ENCODE results near the gene CBR3.
"Not testable (repeated sequence)": the region's sequence is repeated elsewhere in the genome, so short reads cannot be mapped to it uniquely, and the experiment has no call there.

Gene CBR3

GRCh38 chr21:36117286-36117741 lies 17.6 kb upstream of the CBR3 start:
- no peak for DNase-seq

- peak in 3 of 56 donors; percentile 13 to 21 (median 14) for DNase-seq
Measured at GRCh38 chr21:36120304-36120888, 14.5 kb upstream of the CBR3 start.

GRCh38 chr21:36122977-36123376 lies 11.9 kb upstream of the CBR3 start:
- DNase-seq: no peak

- DNase-seq: no peak
Measured at GRCh38 chr21:36124395-36124794, 10.5 kb upstream of the CBR3 start.

GRCh38 chr21:36125512-36126207 lies 9.2 kb upstream of the CBR3 start:
- DNase-seq: peak in 22 of 56 donors; percentile 8 to 76 (median 20)

GRCh38 chr21:36126208-36126565 lies 8.7 kb upstream of the CBR3 start:
- DNase-seq: no peak

- no peak for DNase-seq
Measured at GRCh38 chr21:36126621-36127110, 8.2 kb upstream of the CBR3 start.

GRCh38 chr21:36127250-36127904 lies 7.5 kb upstream of the CBR3 start:
- DNase-seq: no peak

- DNase-seq: no peak
Measured at GRCh38 chr21:36127977-36128376, 6.9 kb upstream of the CBR3 start.

- peak in 19 of 56 donors; percentile 6 to 65 (median 36) for DNase-seq
Measured at GRCh38 chr21:36129219-36129618, 5.7 kb upstream of the CBR3 start.

GRCh38 chr21:36130414-36130762 lies 4.5 kb upstream of the CBR3 start:
- DNase-seq: peak in 1 of 56 donors; percentile 13

- DNase-seq: not testable (repeated sequence)
Measured at GRCh38 chr21:36130839-36131238, 4.0 kb upstream of the CBR3 start.

- peak in 1 of 56 donors; percentile 6 for DNase-seq
Measured at GRCh38 chr21:36132696-36133095, 2.2 kb upstream of the CBR3 start.

- DNase-seq: peak in 54 of 56 donors; percentile 26 to 83 (median 62)
Measured at GRCh38 chr21:36135391-36136102, 668 bp downstream of the CBR3 start.

GRCh38 chr21:36139791-36140190 lies 4.9 kb downstream of the CBR3 start:
- not testable (repeated sequence) for DNase-seq

GRCh38 chr21:36141513-36141925 lies 6.6 kb downstream of the CBR3 start:
- DNase-seq: peak in 51 of 56 donors; percentile 5 to 87 (median 52)

- DNase-seq: not testable (repeated sequence)
Measured at GRCh38 chr21:36144233-36144632, 9.4 kb downstream of the CBR3 start.

- DNase-seq: no peak
Measured at GRCh38 chr21:36145259-36145658, 10.4 kb downstream of the CBR3 start.

GRCh38 chr21:36147911-36148310 lies 13.0 kb downstream of the CBR3 start:
- DNase-seq: no peak

- DNase-seq: no peak
Measured at GRCh38 chr21:36148886-36149285, 14.0 kb downstream of the CBR3 start.

All from nucleus accumbens (tissue), 56 donors.